HepG2 (cell line): ENCODE data around the gene ZCCHC3. TPM values are rescaled to one million over a fixed set of nuclear protein-coding genes. Genes with fewer than 3 reads are reported as not detected.
A peak's percentile ranks its signal among the peaks of the same experiment; 100 is the strongest.

Experiments used
- ATAC-seq: fragments of 200-7000 bp; cut with Tn5 transposase; 3 replicates; pipeline ENCODE4 v1.9.1; 2020; ENCODE audit warnings: mild to moderate bottlenecking, moderate library complexity
- BruUV-seq: library from RNA; stranded (reverse); fragments of 400-500 nt; replicated peaks from 2 replicates; lab custom pipeline; 2021; lab: Mats Ljungman, UMichigan
- CTCF ChIA-PET: fragments of 300-600 bp; formaldehyde crosslinking; extraction: SDS; loops from one replicate; lab custom pipeline; 2021; ENCODE audit warnings: low total read pairs, inconsistent platforms, low intra/inter-chr PET ratio; lab: Yijun Ruan, JAX
- POLR2A ChIA-PET: fragments of 350-600 bp; sonication (Branson Sonifier 250); formaldehyde crosslinking; loops from one replicate; lab custom pipeline; 2020; ENCODE audit warnings: antibody characterized with exemption, inconsistent platforms; lab: Yijun Ruan, JAX
- DNase-seq: peaks from one replicate; pipeline ENCODE4 v3.0.0-alpha.2; 2015; ENCODE audit warnings: low spot score
- FAIRE-seq: peaks from 3 replicates; lab custom pipeline; 2011; peaks lifted over from hg19 to GRCh38; lab: Jason Lieb, UNC
- H2AFZ ChIP-seq: one replicate; pipeline ENCODE4 v1.6.1; 2011; ENCODE audit warnings: low read length, inconsistent platforms
- H3K27ac ChIP-seq: fragments of 300-600 bp; 3 replicates; pipeline ENCODE4 v1.8.0; 2011; ENCODE audit warnings: mixed run types, mild to moderate bottlenecking, mixed read lengths, low read length, inconsistent platforms; ENCODE audit not compliant: insufficient read depth; ENCODE audit errors: extremely low read length
- H3K27me3 ChIP-seq, 2 experiments: fragments of 200-600 bp in 1 of 2; 2 replicates in 1 of 2; 3 replicates in 1 of 2; pipeline versions ENCODE4 v1.6.0 to v1.8.0; 2011; ENCODE audit warnings: low read length in 2 of 2, mild to moderate bottlenecking in 2 of 2, moderate library complexity in 2 of 2, inconsistent platforms in 1 of 2; ENCODE audit not compliant: insufficient read depth in 2 of 2, control insufficient read depth in 1 of 2
- H3K36me3 ChIP-seq, 2 experiments: fragments of 200-600 bp in 1 of 2; replicated peaks in 1 of 2; 2 replicates in 1 of 2; 3 replicates in 1 of 2; pipeline versions ENCODE4 v1.5.1 to v1.8.0; 2011; ENCODE audit warnings: low read length in 2 of 2, inconsistent platforms in 1 of 2; ENCODE audit not compliant: insufficient read depth in 2 of 2, control insufficient read depth in 1 of 2
- H3K4me1 ChIP-seq: 2 replicates; pipeline ENCODE4 v1.5.1; 2012; ENCODE audit warnings: low read length, inconsistent platforms; ENCODE audit not compliant: insufficient read depth
- H3K4me2 ChIP-seq: 2 replicates; pipeline ENCODE4 v1.6.0; 2011; ENCODE audit warnings: low read depth, low read length, inconsistent platforms
- H3K4me3 ChIP-seq, 3 experiments: fragments of 200-600 bp in 1 of 3; sonication (generic), shearing (Covaris generic) in 1 of 3; replicated peaks in 1 of 3; 2 replicates each; pipeline ENCODE4 v1.5.1; 2011 to 2016; ENCODE audit warnings: low read length in 3 of 3, inconsistent platforms in 2 of 3, low read depth in 2 of 3, mild to moderate bottlenecking in 2 of 3, control low read depth in 1 of 3, mixed read lengths in 1 of 3; ENCODE audit not compliant: insufficient read depth in 1 of 3
- H3K79me2 ChIP-seq: one replicate; pipeline ENCODE4 v1.6.1; 2011; ENCODE audit warnings: low read length, inconsistent platforms; ENCODE audit not compliant: insufficient read depth
- H3K9ac ChIP-seq: 2 replicates; pipeline ENCODE4 v1.6.0; 2011; ENCODE audit warnings: mild to moderate bottlenecking, low read depth, low read length, inconsistent platforms; ENCODE audit not compliant: insufficient read depth
- H3K9me3 ChIP-seq: 2 replicates; pipeline ENCODE4 v1.5.1; 2012; ENCODE audit warnings: mild to moderate bottlenecking, low read length
- H4K20me1 ChIP-seq: 2 replicates; pipeline ENCODE4 v1.6.0; 2011; ENCODE audit warnings: inconsistent platforms, mild to moderate bottlenecking, low read length, moderate library complexity; ENCODE audit not compliant: insufficient read depth
- BHLHE40 ChIP-seq: IDR thresholded peaks from 2 replicates; pipeline ENCODE4 v1.6.1; 2011; ENCODE audit warnings: low read length, improper control_type of control experiment
- CHCHD3 ChIP-seq: sonication (generic); formaldehyde crosslinking; IDR thresholded peaks from 2 replicates; pipeline ENCODE4 v1.8.0; 2022; ENCODE audit warnings: mild to moderate bottlenecking, missing genetic modification reagents, moderate library complexity
- NRL ChIP-seq: sonication (generic); formaldehyde crosslinking; IDR thresholded peaks from 2 replicates; pipeline ENCODE4 v1.5.0; 2020; ENCODE audit warnings: missing genetic modification reagents, mild to moderate bottlenecking, moderate library complexity, borderline replicate concordance
- RARA ChIP-seq: IDR thresholded peaks from 2 replicates; pipeline ENCODE4 v1.6.1; 2016; ENCODE audit warnings: missing genetic modification reagents, missing compliant biosample characterization
- ZNF350 ChIP-seq: sonication (generic); formaldehyde crosslinking; IDR thresholded peaks from 2 replicates; pipeline ENCODE4 v1.4.0; 2020; ENCODE audit warnings: mild to moderate bottlenecking, low read depth, missing genetic modification reagents, borderline replicate concordance
- ZNF768 ChIP-seq: sonication (generic); formaldehyde crosslinking; IDR thresholded peaks from 2 replicates; pipeline ENCODE4 v1.4.0; 2020; ENCODE audit warnings: missing genetic modification reagents
- WGBS: methylation state at CpG from one replicate; pipeline ENCODE4 v1.1.6; 2017; ENCODE audit warnings: low lambda C conversion rate; 5-methylcytosine and 5-hydroxymethylcytosine counted together
- in situ Hi-C: cut with HindIII; loops from 2 replicates; pipeline ENCODE4 v1.10.0; 2017; ENCODE audit warnings: low pct_unique_long_range_greater_than_20kb; ENCODE audit not compliant: extremely low pct_ligation_motif_present
- intact Hi-C: fragments of 100-400 bp; cut with micrococcal nuclease; formaldehyde crosslinking; loops from one replicate; pipeline ENCODE4 v1.10.0; 2022; ENCODE audit not compliant: unreplicated experiment
- polyA plus RNA-seq, 8 experiments: library from polyadenylated mRNA; depleted of rRNA in 3 of 8; stranded (reverse) in 7 of 8; unstranded in 1 of 8; fragments of >200 nt; fragmentation: Illumina TruSeq in 4 of 8; extraction: Trizol in 4 of 8; gene quantifications; 2 replicates each; pipeline versions ENCODE4 v1.2.1 to v1.2.3, GENCODE V29; 2011 to 2016; ENCODE audit warnings: low read depth in 4 of 8, missing spikeins in 1 of 8, mixed read lengths in 1 of 8; ENCODE audit not compliant: insufficient read depth in 1 of 8
- total RNA-seq, 5 experiments: library from RNA; depleted of rRNA; stranded (reverse); fragments of >200 nt; fragmentation: Illumina TruSeq; extraction: Trizol; gene quantifications; 2 replicates each; pipeline ENCODE4 v1.2.3, GENCODE V29; 2016; ENCODE audit warnings: low read depth in 1 of 5
- TF ChIP-seq, protein P1 (sequence below): sonication (generic); formaldehyde crosslinking; IDR thresholded peaks from 2 replicates; pipeline ENCODE4 v1.5.1; 2020; ENCODE audit warnings: mild to moderate bottlenecking, missing genetic modification reagents, moderate library complexity
- TF ChIP-seq, protein P2 (sequence below): sonication (generic); formaldehyde crosslinking; IDR thresholded peaks from 2 replicates; pipeline ENCODE4 v1.4.0; 2020; ENCODE audit warnings: missing genetic modification reagents, mild to moderate bottlenecking, borderline replicate concordance

The ZCCHC3 gene
- total and polyA plus RNA-seq, 2 of the 13 experiments (the other 11 are each of a cell fraction or from before 2014, with no cell fraction given) = 46.6 to 63.0 TPM

DNA sequence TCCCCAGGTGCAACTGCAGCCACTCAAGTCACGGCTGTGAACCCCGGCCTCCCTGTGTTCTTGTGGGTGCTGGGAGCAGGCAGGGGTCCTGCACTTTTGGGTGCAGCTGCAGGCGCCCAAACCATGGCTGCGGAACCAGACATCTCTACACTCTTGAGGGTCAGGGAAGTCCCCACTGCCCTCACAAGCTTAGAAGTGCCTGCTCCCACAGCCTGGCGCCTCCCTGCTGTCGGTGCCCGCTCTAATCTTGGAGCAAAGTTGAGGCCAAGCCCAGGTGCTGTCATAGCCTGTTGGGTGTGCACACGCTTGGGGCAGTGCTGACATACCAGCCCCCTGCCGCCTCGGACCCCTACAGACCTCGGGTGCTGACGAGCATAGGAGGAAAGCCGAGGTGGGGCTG is 33.7 kb upstream of the ZCCHC3 start:
- TF ChIP-seq ZNF350 (CRISPR knock-in tag) = peak; percentile 43; the same call in 1 of the 2 replicates
- TF ChIP-seq, protein P1, sequence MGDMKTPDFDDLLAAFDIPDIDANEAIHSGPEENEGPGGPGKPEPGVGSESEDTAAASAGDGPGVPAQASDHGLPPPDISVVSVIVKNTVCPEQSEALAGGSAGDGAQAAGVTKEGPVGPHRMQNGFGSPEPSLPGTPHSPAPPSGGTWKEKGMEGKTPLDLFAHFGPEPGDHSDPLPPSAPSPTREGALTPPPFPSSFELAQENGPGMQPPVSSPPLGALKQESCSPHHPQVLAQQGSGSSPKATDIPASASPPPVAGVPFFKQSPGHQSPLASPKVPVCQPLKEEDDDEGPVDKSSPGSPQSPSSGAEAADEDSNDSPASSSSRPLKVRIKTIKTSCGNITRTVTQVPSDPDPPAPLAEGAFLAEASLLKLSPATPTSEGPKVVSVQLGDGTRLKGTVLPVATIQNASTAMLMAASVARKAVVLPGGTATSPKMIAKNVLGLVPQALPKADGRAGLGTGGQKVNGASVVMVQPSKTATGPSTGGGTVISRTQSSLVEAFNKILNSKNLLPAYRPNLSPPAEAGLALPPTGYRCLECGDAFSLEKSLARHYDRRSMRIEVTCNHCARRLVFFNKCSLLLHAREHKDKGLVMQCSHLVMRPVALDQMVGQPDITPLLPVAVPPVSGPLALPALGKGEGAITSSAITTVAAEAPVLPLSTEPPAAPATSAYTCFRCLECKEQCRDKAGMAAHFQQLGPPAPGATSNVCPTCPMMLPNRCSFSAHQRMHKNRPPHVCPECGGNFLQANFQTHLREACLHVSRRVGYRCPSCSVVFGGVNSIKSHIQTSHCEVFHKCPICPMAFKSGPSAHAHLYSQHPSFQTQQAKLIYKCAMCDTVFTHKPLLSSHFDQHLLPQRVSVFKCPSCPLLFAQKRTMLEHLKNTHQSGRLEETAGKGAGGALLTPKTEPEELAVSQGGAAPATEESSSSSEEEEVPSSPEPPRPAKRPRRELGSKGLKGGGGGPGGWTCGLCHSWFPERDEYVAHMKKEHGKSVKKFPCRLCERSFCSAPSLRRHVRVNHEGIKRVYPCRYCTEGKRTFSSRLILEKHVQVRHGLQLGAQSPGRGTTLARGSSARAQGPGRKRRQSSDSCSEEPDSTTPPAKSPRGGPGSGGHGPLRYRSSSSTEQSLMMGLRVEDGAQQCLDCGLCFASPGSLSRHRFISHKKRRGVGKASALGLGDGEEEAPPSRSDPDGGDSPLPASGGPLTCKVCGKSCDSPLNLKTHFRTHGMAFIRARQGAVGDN (CRISPR knock-in tag) = peak; percentile 23; the same call in 1 of the 2 replicates
- peak; percentile 40; the same call in 1 of the 2 replicates for TF ChIP-seq ZNF768 (CRISPR knock-in tag)
- 0 out of 2 replicates have a peak, but pooled peaks have one; percentile 2 for TF ChIP-seq BHLHE40
- TF ChIP-seq CHCHD3 (CRISPR knock-in tag) = 0 out of 2 replicates have a peak, but pooled peaks have one; percentile 45
- TF ChIP-seq NRL = 0 out of 2 replicates have a peak, but pooled peaks have one; percentile 28
- TF ChIP-seq RARA (CRISPR knock-in tag) = no peak
- TF ChIP-seq, protein P2, sequence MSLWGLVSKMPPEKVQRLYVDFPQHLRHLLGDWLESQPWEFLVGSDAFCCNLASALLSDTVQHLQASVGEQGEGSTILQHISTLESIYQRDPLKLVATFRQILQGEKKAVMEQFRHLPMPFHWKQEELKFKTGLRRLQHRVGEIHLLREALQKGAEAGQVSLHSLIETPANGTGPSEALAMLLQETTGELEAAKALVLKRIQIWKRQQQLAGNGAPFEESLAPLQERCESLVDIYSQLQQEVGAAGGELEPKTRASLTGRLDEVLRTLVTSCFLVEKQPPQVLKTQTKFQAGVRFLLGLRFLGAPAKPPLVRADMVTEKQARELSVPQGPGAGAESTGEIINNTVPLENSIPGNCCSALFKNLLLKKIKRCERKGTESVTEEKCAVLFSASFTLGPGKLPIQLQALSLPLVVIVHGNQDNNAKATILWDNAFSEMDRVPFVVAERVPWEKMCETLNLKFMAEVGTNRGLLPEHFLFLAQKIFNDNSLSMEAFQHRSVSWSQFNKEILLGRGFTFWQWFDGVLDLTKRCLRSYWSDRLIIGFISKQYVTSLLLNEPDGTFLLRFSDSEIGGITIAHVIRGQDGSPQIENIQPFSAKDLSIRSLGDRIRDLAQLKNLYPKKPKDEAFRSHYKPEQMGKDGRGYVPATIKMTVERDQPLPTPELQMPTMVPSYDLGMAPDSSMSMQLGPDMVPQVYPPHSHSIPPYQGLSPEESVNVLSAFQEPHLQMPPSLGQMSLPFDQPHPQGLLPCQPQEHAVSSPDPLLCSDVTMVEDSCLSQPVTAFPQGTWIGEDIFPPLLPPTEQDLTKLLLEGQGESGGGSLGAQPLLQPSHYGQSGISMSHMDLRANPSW (CRISPR knock-in tag) = no peak
- DNase-seq (no peak), ATAC-seq (no peak), FAIRE-seq (no peak)
- Histone ChIP-seq H3K27me3 (peaks cover 8 to 45% of the 10 kb centered on the region in 2 experiments; a peak in 4 of 5 replicates), H3K9ac (no peak overlapping the region), H3K4me2 (no peak overlapping the region), H4K20me1 (no peaks in the 10 kb centered on the region), H3K27ac (no peak overlapping the region), H3K36me3 (no peaks in the 10 kb centered on the region), H3K4me3 (no peak overlapping the region), H3K79me2 (no peaks in the 10 kb centered on the region), H3K4me1 (peaks cover 9% of the 10 kb centered on the region), H2AFZ (no peak overlapping the region), H3K9me3 (no peaks in the 10 kb centered on the region)
- ChIA-PET POLR2A (no interaction called here), CTCF (no interaction called here)
- intact Hi-C loops = no loop called here
- in situ Hi-C loops = no loop called here
- 13% methylated on average over 13 of the region's 13 CpGs for WGBS
- BruUV-seq = no TSS peak
